ENCODE measurements around the gene CCDC57. TPM values are rescaled to one million over a fixed set of nuclear protein-coding genes. Genes with fewer than 3 reads are reported as not detected.

Gene CCDC57
- total RNA-seq, 1 experiment from 2014 or later, result 31.0 TPM

DNA sequence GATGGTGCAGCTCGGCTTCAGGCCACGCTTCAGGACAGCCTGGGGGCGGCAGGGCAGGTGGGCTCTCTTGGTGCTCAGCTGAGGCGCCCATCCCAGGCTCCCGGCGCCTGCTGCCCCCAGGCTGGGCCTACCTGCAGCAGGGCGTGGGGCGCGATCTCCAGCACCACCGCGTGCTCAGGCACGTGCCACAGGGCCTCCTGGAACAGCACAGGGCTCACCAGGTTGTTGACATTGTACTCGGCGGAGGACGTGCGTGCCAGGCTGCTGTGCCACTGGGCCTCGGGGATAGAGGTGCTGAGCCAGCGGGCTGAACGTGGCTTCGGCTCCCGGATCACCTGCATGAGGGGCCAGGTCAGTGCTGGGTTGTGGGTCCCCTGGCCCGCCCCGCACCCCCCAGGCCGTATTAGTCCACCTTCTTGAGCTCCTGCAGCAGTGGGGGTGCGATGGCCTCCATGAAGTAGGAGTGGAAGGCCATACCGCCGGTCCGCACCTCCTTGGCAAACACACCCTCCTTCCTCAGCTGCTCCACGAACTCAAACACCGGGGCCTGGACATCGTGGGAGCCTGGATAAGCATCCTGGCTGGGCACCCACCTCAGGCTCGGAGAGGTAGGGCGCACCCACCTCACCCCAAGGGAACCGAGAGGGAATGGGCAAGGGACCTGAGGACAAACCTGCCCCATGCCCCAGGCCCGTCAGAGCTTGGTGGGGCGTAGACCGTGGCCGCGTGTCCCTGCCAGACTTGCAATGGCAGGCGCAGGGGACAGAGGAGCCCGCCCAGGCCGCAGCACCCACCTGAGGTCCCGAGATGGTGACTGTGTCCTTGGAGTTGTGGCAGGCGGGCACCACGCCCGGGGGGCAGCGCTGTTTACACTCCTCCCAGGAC is 123.6 kb downstream of the CCDC57 start:
- TF ChIP-seq CTCF (IDR thresholded peaks at IDR 0.05; ENCODE audit: insufficient read depth in 1 of 2, low read depth in 1 of 2, low read length in 1 of 2, severe bottlenecking in 1 of 2, unreplicated experiment in 1 of 2), result no peak
- no peak for DNase-seq
- no peaks in the 10 kb centered on the region for H3K4me1 Mint-ChIP-seq (ENCODE audit: low read depth, unreplicated experiment)
- no peak overlapping the region for H3K4me3 Mint-ChIP-seq (ENCODE audit: unreplicated experiment)
- H3K9me3 ChIP-seq, result no peaks in the 10 kb centered on the region
- H3K27me3 Mint-ChIP-seq (ENCODE audit: insufficient read depth, unreplicated experiment), result no peaks in the 10 kb centered on the region
- no peaks in the 10 kb centered on the region for H3K27me3 ChIP-seq (replicated peaks; ENCODE audit: control insufficient read depth, insufficient read depth, low read length)
- no peak overlapping the region for H3K27ac Mint-ChIP-seq (ENCODE audit: unreplicated experiment)
- BruUV-seq (replicated peaks), result TSS peak; percentile 7
- H3K36me3 ChIP-seq (ENCODE audit: control insufficient read depth, insufficient read depth, low read length), result peaks cover 19% of the 10 kb centered on the region
- intact Hi-C loops (cut with micrococcal nuclease; ENCODE audit: unreplicated experiment), result no loop called here
- POLR2A ChIA-PET, result interaction anchor here (1.1 kb wide), 1 partner anchor 59 kb away, joined by 4 read pairs; no protein-coding TSS in a partner anchor
- no peaks in the 10 kb centered on the region for H3K9me3 Mint-ChIP-seq (ENCODE audit: unreplicated experiment)
- no peaks in the 10 kb centered on the region for H3K4me1 ChIP-seq
- H3K4me3 ChIP-seq (ENCODE audit: low read depth, low read length), result no peak overlapping the region
- CTCF ChIA-PET, result no interaction called here
- H3K36me3 Mint-ChIP-seq (ENCODE audit: insufficient read depth, unreplicated experiment), result peaks cover 77% of the 10 kb centered on the region

DNA sequence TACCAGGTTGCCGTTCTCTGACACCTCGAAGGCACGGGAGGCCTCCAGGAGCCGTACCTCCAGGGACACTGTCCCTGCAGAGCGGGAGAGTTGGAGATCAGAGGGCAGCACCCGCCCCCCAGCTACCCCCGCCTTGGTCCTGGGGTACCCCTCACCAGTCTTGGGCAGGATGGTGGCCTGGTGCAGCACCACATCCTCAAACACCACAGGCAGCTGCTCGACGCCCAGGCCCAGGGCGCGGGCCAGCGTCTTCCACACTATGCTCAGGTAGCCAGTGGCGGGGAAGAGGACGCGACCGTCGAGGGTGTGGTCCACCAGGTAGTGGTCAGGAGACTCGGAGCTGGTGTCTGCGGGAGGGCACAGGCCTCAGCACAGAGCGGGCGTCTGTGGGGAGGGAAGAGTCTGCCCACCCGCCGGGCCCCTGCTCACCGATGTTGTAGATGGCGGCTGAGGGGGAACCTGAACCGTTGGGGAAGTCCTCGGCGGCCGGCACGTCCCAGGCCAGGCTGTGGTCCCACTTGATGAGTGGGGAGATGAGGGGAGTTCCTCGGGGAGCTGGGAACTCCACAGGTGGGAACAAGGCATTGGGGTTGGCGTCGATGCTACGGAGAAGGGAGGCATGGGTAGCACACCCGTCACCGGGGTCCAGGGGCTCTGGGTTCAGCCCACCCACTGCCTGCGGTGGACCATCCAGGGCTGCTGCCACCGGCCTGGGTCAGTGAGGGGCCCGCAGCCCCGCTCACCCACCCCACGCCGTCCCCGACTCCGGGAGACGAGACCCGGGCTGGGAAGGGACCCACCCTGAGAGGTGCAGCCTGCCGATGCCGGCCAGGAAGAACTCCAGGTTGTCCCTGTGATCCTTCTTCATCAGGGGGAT is 124.4 kb downstream of the CCDC57 start:
- no TSS peak for BruUV-seq (replicated peaks)
- no peaks in the 10 kb centered on the region for H3K4me1 ChIP-seq

More for the DNA sequence above, 124.4 kb downstream of the CCDC57 start:
- no peak overlapping the region for H3K4me3 Mint-ChIP-seq (ENCODE audit: unreplicated experiment)
- Histone ChIP-seq H3K4me3 (ENCODE audit: low read depth, low read length) (no peak overlapping the region), H3K36me3 (ENCODE audit: control insufficient read depth, insufficient read depth, low read length) (peaks cover 15% of the 10 kb centered on the region), H3K9me3 (no peaks in the 10 kb centered on the region), H3K27me3 (replicated peaks; ENCODE audit: control insufficient read depth, insufficient read depth, low read length) (no peaks in the 10 kb centered on the region)
- intact Hi-C loops (cut with micrococcal nuclease; ENCODE audit: unreplicated experiment), result no loop called here
- no peaks in the 10 kb centered on the region for H3K4me1 Mint-ChIP-seq (ENCODE audit: low read depth, unreplicated experiment)
- no peaks in the 10 kb centered on the region for H3K27me3 Mint-ChIP-seq (ENCODE audit: insufficient read depth, unreplicated experiment)
- H3K36me3 Mint-ChIP-seq (ENCODE audit: insufficient read depth, unreplicated experiment), result peaks cover 79% of the 10 kb centered on the region
- ChIA-PET CTCF (no interaction called here), POLR2A (no interaction called here)
- no peak for TF ChIP-seq CTCF (IDR thresholded peaks at IDR 0.05; ENCODE audit: insufficient read depth in 1 of 2, low read depth in 1 of 2, low read length in 1 of 2, severe bottlenecking in 1 of 2, unreplicated experiment in 1 of 2)
- DNase-seq, result no peak
- H3K27ac Mint-ChIP-seq (ENCODE audit: unreplicated experiment), result no peak overlapping the region
- no peaks in the 10 kb centered on the region for H3K9me3 Mint-ChIP-seq (ENCODE audit: unreplicated experiment)
